AG09309 (cell line): Measurements from ENCODE around the gene P4HA1.
"Not testable (repeated sequence)": the region's sequence is repeated elsewhere in the genome, so short reads cannot be mapped to it uniquely, and the experiment has no call there.

Source experiments
- DNase-seq: peaks from one replicate; pipeline ENCODE4 v3.0.0-alpha.2; 2010; ENCODE audit warnings: low read depth
- H3K4me3 ChIP-seq: 2 replicates; pipeline ENCODE4 v1.5.1; 2011; ENCODE audit warnings: mild to moderate bottlenecking, low read depth, low read length, moderate library complexity; ENCODE audit not compliant: control insufficient read depth
- CTCF ChIP-seq: IDR thresholded peaks from 2 replicates; pipeline ENCODE4 v1.5.1; 2011; ENCODE audit warnings: mild to moderate bottlenecking, low read depth, low read length, inconsistent platforms; ENCODE audit not compliant: insufficient read depth, control insufficient read depth; ENCODE audit errors: missing control alignments

The P4HA1 gene

GRCh38 chr10:73116017-73116416, 19.4 kb upstream of the P4HA1 start:
- H3K4me3 ChIP-seq: no peak overlapping the region
- no peak for DNase-seq
- TF ChIP-seq CTCF: no peak

- no peak for TF ChIP-seq CTCF
Measured at GRCh38 chr10:73113551-73113950, 16.9 kb upstream of the P4HA1 start.

GRCh38 chr10:73112032-73112431, 15.4 kb upstream of the P4HA1 start:
- not testable (repeated sequence) for H3K4me3 ChIP-seq, DNase-seq

More at GRCh38 chr10:73113551-73113950, 16.9 kb upstream of the P4HA1 start:
- DNase-seq: no peak
- no peak overlapping the region for H3K4me3 ChIP-seq

- H3K4me3 ChIP-seq: peak within 1 kb of the TSS; percentile 47
- no peak for DNase-seq
- no peak for TF ChIP-seq CTCF
Measured at GRCh38 chr10:73110345-73110849, 13.7 kb upstream of the P4HA1 start, which contains the start of gene NUDT13. Gene NUDT13, plus strand, starts transcription at chr10:73110455. Its CDS starts 3,911 bp downstream, at chr10:73114366.

- DNase-seq, H3K4me3 ChIP-seq: not testable (repeated sequence)
Measured at GRCh38 chr10:73109248-73109652, 12.6 kb upstream of the P4HA1 start.

GRCh38 chr10:73106301-73106700, 9.6 kb upstream of the P4HA1 start:
- no peak for DNase-seq
- no peak for TF ChIP-seq CTCF
- no peak overlapping the region for H3K4me3 ChIP-seq

GRCh38 chr10:73099141-73099540, 2.5 kb upstream of the P4HA1 start:
- no peak for TF ChIP-seq CTCF
- no peak overlapping the region for H3K4me3 ChIP-seq
- DNase-seq: no peak

- H3K4me3 ChIP-seq: peak overlapping the region; percentile 74
- no peak for DNase-seq
- TF ChIP-seq CTCF: no peak
Measured at GRCh38 chr10:73097305-73097670, 622 bp upstream of the P4HA1 start.
